SH-SY5Y (cell line): ENCODE data around the gene LMNTD1.

Experiments used
- GATA2 ChIP-seq: IDR thresholded peaks from 2 replicates; pipeline ENCODE4 v1.6.1; 2011; ENCODE audit warnings: mild to moderate bottlenecking, low read depth, low read length
- GATA3 ChIP-seq: IDR thresholded peaks from 2 replicates; pipeline ENCODE4 v1.6.1; 2011; ENCODE audit warnings: low read depth, mild to moderate bottlenecking, low read length, moderate library complexity

- TF ChIP-seq GATA2, result no peak
- no peak for TF ChIP-seq GATA3
These were observed 104.1 kb downstream of the LMNTD1 start for GRCh38 chr12:25449007-25449406.
